CD4-positive, alpha-beta T cell treated with Interleukin-21 for 1 hour (primary cell): Measurements from ENCODE around the gene DTX3.
"Not testable (repeated sequence)": the region's sequence is repeated elsewhere in the genome, so short reads cannot be mapped to it uniquely, and the experiment has no call there.

Source experiments
- DNase-seq: peaks from one replicate; pipeline ENCODE4 v3.0.0-alpha.2; 2020

DTX3 gene

DNA sequence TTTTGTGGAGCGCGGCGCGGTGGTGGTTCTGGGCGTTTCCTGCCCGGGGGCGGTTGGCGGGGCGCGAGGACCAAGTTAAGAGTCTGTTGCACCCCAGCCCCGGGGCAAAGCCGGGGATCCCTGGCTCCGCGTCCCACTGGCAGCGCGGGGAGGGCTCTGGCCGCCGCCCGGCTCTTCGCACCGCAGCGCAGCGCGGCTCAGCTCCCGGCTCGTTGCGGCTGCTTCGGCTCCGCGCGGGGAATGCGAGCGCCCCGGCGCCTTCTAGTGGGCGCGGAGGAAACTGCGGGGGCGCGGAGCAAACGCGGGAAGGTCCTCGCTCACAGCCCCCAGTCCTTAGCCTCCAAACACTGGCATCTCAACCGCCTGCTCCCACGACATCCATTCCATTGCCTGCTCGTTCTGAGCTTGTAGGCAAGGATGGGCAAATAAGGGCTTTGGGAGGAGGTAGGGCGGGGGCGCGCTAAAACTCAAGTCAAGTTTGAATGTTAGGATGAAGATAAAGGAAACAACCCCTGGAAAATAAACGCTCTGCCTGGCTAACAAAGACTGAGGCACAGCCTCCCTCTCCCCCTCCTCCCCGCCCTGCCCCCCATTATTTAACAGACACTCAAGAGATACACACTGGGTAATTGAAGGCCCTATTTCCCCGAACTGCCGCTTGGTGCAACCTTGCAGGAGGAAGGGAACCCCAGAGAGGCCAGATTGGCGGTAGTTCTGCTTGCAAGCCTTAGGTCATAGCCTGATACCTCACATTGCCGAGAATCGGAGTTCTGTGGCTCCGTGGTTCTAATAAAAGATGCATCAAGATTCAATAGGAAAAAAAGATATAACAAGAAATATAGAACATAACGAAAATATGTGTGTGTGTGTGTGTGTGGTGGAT is 28.6 kb downstream of the DTX3 start, which contains the start of gene B4GALNT1:
TSS of gene B4GALNT1 (minus strand) at position 244 of the 883 bp plus-strand sequence. CDS start 1,069 bp downstream, outside the sequence.
- peak; percentile 66 for DNase-seq

DNA sequence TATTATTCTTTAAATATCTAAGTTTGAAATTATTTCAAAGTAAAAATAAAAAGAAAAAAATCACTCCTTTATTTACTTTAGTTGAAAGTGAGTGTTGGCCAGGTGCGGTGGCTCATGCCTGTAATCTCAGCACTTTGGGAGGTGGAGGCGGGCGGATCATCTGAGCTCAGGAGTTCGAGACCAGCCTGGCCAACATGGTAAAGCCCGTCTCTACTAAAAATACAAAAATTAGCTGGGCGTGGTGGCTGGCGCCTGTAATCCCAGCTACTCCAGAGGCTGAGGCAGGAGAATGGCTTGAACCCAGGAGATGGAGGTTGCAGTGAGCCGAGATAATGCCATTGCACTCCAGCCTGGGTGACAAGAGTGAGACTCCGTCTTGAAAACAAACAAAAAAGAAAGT is 32.1 kb downstream of the DTX3 start:
- not testable (repeated sequence) for DNase-seq

DNA sequence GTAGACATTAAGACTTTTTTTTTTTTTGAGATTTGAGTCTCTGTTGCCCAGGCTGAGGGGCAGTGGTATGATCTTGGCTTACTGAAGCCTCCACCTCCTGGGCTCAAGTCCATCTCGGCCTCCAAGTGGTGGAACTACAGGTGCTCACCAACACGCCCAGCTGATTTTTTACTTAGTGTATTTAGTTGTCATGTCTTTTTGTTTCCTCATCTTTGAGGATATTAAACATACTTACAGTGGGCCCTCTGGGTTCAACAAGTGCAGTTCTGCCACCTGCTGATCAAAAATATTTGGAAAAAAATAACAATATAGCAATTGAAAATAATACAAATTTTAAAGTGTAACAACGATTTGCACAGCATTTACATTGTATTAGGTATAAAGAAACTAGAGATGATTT is 32.7 kb downstream of the DTX3 start:
- no peak for DNase-seq

DNA sequence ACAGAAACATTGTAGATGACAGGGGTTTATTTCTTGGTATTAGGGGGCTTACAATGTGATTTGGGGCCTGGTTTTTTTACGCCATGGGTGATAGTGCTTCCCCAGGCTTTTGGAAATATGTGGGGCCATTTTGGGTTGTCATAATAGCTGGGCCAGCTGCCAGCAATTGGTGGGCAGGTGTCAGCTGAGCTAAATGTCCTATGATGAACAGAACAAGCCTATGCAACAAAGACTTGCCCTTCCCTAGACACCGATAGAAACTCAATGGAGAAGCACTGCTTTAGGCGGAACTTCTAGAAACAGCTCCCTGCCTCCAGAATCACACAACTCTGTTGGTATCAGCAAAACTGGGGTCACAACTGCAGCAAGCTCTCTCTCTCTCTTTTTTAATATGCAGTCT is 33.5 kb downstream of the DTX3 start:
- DNase-seq = no peak

DNA sequence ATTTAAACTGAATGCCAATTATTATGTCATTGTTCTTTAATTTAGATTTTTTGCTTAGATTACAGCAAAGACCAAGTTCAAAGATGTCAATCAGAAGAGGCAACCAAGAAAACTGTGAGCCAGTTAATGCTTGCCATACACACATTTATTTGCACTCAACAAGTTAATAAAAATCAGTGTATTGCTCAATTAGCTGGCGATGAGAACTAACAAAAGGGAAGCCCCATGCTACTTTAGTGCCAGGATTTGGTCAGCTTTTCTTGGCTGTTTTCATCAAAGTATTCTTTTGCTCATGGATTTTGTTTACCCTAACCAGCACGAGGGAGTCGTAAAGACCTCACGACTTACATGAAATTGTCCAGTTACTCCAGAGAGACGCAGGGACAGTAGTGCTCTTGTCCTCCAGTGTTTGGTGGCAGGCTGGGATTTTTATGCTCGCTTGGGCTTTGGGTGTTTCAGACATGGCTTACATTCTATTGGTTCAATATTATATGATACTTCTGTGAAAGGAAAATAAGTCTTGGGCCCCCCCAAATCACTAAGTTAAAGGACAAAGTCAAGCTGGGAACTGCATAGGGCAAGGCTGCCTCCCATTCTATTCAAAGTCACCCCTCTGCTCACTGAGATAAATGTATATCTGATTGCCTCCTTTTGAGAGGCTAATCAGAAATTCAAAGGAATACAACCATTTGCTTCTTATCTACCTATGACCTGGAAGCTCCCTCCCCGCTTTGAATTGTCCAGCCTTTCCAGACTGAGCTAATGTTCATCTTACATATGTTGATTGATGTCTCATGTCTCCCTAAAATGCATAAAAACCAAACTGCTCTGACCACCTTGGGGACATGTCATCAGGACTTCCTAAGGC is 35.8 kb downstream of the DTX3 start:
- no peak for DNase-seq

DNA sequence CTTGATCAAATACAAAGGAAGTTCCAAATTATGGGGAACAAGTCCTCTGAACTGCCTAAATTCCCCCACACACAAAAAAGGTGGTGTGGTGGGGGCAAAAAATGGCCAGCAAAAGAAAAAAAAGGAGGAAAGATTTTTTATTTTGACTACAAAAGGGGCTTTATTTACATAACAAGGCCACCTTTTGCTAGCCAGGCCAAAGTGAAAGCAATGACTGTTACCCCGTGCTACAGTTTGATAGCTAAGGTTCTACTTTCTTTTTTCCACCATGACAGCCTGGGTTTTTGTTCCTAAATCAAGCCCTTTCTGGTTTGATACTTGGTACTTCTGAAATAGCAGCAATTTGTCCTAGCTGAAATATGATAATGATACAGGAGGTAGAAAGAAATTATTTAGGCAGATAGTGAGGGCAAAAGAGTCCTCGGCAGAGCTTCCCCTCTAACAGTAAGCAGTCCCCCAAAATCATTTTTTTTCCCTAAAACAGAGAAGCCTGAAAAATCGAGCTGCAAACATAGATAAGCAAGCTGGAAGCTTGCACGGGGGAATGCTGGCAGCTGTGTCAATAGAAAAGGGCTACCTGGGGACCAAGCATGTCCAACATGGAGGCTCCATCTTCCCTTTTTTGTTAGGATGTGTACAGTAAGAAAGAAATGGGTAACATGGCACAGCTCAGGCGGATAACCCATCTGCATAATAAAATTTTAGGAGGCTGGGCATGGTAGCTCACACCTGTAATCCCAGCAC is 37.2 kb downstream of the DTX3 start:
- no peak for DNase-seq

DNA sequence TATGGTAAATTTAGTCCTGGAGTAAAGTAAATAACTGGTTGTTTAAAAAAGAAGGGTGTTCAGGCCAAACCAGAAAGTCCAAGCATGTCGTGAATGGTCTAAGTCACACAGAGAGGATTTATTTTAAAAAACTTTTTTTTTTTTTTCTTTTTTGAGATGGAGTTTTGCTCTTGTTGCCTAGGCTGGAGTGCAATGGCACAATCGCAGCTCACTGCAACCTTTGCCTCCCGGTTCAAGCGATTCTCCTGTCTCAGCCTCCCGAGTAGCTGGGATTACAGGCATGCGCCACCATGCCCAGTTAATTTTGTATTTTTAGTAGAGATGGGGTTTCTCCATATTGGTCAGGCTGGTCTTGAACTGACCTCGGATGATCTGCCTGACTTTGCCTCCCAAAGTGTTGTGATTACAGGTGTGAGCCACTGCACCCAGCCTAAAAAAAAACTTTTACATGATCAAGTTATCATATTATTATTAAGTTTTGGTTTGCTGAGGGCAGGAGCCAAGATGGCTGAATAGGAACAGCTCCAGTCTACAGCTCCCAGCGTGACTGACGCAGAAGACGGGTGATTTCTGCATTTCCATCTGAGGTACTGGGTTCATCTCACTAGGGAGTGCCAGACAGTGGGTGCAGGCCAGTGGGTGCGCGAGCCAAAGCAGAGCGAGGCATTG is 41.5 kb downstream of the DTX3 start:
- not testable (repeated sequence) for DNase-seq

DNA sequence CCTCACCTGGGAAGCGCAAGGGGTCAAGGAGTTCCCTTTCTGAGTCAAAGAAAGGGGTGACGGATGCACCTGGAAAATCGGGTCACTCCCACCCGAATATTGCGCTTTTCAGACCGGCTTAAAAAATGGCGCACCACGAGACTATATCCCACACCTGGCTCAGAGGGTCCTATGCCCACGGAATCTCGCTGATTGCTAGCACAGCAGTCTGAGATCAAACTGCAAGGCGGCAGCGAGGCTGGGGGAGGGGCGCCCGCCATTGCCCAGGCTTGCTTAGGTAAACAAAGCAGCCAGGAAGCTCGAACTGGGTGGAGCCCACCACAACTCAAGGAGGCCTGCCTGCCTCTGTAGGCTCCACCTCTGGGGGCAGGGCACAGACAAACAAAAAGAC is 42.0 kb downstream of the DTX3 start:
- not testable (repeated sequence) for DNase-seq

DNA sequence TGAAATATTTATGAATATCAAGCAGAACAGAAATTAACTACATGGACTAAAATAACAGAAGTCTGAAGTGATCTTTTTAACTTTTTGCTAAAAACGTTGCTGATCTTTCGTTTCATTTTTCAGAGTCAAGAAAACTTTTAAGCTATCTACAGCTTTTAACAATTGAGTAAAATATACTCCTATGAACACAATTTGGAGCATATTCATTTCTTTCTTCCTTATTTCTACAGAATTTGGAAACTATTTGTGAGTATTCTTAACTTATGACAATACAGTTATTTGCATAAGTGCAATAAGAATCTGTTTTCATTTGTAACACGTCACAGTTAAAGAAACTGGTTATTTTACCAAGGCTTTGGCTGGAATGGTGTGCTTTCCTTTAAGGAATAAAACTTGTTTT is 49.4 kb downstream of the DTX3 start:
- no peak for DNase-seq

DNA sequence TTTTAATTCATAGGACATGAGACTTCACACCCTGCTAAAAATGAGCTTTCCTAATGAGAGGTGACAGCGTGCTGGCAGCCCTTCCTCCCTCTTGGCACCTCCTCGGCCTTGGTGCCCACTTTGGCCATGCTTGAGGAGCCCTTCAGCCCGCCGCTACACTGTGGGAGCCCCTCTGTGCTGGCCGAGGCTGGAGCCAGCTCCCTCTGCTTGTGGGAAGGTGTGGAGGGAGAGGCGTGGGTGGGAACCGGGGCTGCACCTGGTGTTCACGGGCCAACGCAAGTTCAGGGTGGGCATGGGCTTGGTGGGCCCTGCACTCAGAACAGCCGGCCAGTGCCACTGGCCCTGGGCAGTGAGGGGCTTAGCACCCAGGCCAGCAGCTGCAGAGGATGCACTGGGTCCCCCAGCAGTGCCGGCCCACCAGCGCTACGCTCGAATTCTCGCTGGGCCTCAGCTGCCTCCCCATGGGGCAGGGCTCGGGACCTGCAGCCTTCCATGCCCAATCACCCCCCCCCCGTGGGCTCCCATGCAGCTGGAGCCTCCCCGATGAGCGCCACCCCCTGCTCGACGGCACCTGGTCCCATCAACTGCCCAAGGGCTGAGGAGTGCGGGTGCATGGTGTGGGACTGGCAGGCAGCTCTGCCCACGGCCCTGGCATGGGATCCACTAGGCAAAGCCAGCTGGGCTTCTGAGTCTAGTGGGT is 51.1 kb downstream of the DTX3 start:
- no peak for DNase-seq

DNA sequence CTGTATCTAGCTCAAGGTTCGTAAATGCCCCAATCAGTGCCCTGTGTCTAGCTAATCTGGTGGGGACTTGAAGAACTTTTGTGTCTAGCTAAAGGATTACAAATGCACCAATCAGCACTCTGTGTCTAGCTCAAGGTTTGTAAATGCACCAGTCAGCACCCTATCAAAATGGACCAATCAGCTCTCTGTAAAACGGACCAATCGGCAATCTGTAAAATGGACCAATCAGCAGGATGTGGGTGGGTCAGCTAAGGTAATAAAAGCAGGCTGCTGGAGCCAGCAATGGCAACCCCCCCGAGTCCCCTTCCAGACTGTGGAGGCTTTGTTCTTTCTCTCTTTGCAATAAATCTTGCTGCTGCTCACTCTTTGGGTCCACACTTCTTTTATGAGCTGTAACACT is 51.8 kb downstream of the DTX3 start:
- DNase-seq = not testable (repeated sequence)

DNA sequence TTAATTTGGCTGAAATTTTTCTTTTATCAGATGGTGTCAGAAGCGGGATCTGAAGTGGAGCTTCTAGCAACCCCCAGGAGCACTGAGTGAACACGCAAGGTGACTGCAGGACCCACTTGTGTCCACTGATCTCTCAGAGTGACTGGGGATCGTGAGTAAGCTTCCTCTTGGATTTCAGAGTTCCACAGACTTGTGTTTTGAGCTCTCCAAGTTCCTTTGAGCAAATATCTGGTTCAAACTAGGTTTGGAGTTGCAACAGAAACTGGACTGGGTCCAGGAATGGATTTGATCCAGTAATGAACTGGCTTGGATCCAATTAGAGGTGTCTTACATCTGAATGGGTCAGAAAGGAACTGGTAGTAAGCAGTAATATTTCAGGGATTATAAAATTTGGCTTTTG is 53.1 kb downstream of the DTX3 start:
- DNase-seq = no peak

DNA sequence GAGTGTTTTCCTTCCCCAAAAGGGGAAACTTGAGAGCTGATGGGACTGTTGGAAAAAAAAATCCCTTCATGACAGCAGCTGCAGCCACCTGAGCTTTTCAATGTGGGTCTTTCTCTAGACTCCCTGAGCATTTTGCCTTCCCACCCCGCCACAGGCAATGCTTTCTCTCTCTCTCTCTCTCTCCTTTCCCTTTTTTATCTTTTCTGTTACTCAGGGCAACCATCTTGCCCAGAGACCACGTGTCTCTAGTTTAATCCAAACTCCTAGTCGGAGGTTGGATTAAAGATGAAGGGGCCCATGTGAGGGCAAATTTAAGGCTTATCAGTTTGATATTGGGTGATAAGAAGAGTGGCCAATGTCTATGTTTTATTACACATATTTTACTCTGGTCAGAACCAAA is 54.3 kb downstream of the DTX3 start:
- DNase-seq = no peak
